ENCODE data around the gene CDK19. TPM values are rescaled to one million over a fixed set of nuclear protein-coding genes. Genes with fewer than 3 reads are reported as not detected.

CDK19 gene
- total RNA-seq, 2 experiments from 2014 or later: 25.3 to 30.0 TPM

DNA sequence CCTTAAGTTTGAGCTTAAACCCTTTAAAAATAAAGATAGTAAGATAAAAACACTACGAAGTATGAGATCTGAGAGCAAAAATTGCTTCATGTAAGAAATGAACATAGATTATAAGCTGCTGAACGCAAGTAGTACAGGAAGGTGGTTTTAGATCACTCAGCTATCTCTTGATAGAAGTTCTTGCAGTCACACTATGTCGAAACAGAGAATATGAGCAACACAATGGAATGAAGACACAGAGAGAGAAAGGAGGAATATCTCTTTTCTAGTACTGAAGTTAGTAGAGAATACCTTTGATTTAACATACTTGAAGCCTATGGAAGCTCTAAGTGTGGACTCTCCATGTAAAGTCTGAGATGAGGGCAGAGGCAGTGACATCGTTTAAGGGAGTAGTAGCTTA lies 162.7 kb downstream of the CDK19 start:
- H3K27ac Mint-ChIP-seq: no peak overlapping the region
- no peak overlapping the region for H3K4me3 Mint-ChIP-seq
- POLR2A ChIA-PET: no interaction called here
- DNase-seq: no peak
- no peak for ATAC-seq (ENCODE audit: low read depth)
- H3K36me3 Mint-ChIP-seq: peaks cover 12% of the 10 kb centered on the region
- no peaks in the 10 kb centered on the region for H3K4me1 Mint-ChIP-seq
- H3K9me3 Mint-ChIP-seq: no peaks in the 10 kb centered on the region
- H3K27me3 Mint-ChIP-seq: no peaks in the 10 kb centered on the region

DNA sequence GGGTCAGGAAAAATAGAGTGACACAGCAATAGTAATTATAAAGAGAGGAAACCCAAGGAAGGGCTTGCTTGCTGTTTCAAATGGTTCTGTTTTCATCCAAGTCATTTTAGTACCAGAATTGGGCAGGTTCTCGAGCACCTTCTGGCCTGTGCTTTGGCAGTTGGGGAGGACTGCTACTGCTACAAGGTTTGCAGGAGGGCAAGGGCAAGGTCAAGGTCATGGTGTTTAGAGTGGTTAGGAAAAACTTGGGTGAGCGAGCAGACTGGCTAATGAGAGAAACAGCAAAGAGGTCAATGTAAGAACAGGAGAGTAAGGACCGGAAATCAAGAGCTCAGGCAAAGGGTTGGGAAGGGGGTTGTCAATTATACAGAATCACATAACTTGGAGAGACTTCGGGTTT lies 164.5 kb downstream of the CDK19 start:
- DNase-seq: no peak
- H3K27me3 Mint-ChIP-seq: no peaks in the 10 kb centered on the region
- no peak overlapping the region for H3K4me3 Mint-ChIP-seq
- POLR2A ChIA-PET: no interaction called here
- no peak for ATAC-seq (ENCODE audit: low read depth)
- H3K9me3 Mint-ChIP-seq: no peaks in the 10 kb centered on the region
- H3K4me1 Mint-ChIP-seq: no peaks in the 10 kb centered on the region
- peaks cover 16% of the 10 kb centered on the region for H3K36me3 Mint-ChIP-seq
- H3K27ac Mint-ChIP-seq: no peak overlapping the region

DNA sequence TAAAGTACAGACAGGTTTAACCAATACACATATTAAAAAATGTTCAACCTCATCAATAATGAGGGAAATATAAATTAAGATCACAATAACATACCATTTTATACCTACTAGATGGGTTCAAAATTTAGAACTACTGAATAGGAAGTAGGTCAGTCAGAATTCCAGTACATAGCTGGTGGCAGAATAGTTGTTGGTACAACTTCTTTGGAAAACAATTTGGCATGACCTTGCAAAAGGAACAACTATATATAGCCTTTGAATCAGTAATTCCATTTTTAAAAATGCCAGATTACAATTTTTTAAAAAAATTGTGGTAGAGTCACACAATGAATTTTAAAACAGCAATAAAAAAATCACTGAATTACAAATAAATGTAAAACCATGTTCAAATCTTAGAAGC lies 165.6 kb downstream of the CDK19 start:
- ATAC-seq (ENCODE audit: low read depth) (no peak), DNase-seq (no peak)
- no peaks in the 10 kb centered on the region for H3K9me3 Mint-ChIP-seq
- H3K4me3 Mint-ChIP-seq: no peak overlapping the region
- H3K27ac Mint-ChIP-seq: no peak overlapping the region
- POLR2A ChIA-PET: no interaction called here
- H3K36me3 Mint-ChIP-seq: peaks cover 15% of the 10 kb centered on the region
- H3K4me1 Mint-ChIP-seq: no peaks in the 10 kb centered on the region
- H3K27me3 Mint-ChIP-seq: no peaks in the 10 kb centered on the region

DNA sequence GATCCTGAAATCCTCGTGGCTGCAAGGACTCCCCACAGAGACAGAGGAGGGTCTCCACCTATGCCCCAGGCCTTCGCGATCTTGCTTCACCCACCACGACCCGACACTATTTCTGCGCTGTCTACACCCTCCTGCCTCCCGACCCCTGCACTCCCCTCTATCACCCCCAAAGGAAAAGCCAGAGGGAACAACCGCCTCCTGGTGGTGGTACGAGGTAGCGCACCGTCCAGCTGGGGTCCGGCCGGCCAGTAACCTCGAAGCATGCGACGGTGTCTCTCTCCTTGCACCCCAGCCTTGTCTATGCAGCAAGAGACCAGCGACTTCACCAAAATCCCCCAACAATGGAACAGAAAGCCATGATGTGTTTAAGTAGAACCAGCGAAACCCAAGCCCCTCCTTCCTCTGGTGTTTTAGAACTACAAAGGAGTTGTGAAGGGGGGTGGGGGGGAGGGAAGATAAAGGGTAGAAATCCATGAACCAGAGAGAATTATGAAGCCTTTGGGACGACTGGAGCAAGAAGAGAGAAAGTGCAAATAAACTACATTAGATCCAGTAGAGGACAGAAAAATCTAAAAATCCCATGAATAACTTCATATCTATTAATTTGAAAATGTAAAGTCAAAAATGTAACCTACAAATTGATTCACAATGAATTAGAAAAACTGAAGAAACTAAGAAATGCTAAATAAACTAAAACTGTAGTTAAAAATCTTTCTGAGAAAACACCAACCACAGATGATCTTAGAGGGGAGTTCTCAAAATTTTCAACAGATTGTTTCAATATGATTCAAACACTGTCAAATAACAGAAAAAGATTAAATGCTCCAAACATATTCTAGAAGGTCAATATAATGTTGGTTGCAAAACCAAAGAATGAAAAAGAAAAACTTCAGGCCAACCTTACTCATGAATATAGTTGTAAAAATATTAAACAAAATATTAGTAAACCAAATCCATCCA lies 168.0 kb downstream of the CDK19 start:
- POLR2A ChIA-PET: no interaction called here
- Mint-ChIP-seq H3K4me3 (no peak overlapping the region), H3K27me3 (no peaks in the 10 kb centered on the region), H3K27ac (no peak overlapping the region), H3K9me3 (no peaks in the 10 kb centered on the region), H3K36me3 (peaks cover 15% of the 10 kb centered on the region), H3K4me1 (no peaks in the 10 kb centered on the region)
- no peak for DNase-seq
- ATAC-seq (ENCODE audit: low read depth): no peak

DNA sequence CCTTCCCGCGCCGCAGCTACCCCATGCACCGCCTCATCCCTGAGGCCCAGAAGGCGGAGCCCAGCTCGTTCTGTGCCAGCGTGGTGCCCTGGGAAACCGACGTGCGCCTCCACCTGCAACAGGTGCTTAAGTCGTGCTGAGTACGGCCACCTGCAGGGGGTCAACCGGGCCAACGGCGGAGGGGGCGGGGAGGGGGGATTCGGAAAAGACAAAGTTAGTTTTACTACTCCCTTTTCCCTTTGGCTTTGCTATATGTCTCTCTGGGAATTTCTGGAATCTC lies 168.9 kb downstream of the CDK19 start:
- Mint-ChIP-seq H3K9me3 (no peaks in the 10 kb centered on the region), H3K36me3 (peaks cover 18% of the 10 kb centered on the region), H3K27ac (no peak overlapping the region), H3K27me3 (no peaks in the 10 kb centered on the region), H3K4me1 (no peaks in the 10 kb centered on the region), H3K4me3 (no peak overlapping the region)
- POLR2A ChIA-PET: no interaction called here
- DNase-seq (no peak), ATAC-seq (ENCODE audit: low read depth) (no peak)

DNA sequence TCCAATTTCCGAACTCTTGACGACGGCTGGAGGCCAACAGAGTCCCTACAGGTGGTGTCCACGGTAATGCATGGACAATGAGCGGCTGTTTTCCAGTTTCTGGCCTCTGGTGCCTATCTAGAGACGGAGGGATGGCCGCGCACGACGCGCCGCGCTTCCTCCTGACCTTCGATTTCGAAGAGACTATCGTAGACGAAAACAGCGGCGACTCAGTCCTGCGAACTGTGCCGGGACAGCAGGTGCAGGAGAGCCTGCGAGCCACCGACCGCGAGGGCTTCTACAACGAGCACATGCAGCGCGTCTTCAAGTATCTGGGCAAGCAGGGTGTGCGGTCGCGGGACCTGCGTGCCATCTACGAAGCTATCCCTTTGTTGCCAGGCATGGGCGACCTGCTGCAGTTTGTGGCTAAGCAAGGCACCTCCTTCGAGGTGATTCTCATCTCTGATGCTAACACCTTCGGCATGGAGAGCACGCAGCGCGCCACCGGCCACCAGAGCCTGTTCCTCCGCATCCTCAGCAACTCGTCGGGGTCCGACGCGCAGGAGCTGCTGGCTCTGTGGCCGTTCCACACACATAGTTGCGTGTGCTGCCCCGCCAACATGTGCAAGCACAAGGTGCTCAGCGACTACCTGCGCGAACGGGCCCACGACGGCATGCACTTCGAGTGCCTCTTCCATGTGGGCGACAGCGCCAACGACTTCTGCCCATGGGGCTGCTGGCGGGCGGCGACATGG lies 169.4 kb downstream of the CDK19 start:
- no peak for DNase-seq

DNA sequence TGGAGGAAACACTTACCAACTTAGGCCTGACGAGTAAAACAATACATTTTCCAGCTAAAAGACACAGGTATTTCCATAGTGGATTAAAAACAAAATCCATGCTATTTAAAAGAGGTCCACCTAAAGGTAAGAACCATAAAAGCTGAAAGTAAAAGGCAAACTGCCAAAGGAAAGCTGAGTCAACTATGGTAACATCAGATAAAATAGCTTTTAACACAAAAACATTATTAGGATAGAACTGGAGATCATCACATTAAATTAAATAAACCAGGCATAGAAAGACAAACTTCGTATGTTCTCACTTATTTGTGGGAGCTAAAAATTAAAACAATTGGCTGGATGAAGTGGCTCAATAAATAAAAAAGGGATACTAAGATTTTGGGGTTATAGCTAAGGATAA lies 172.1 kb downstream of the CDK19 start:
- POLR2A ChIA-PET: no interaction called here

More for the DNA sequence above, 169.4 kb downstream of the CDK19 start:
- H3K36me3 Mint-ChIP-seq: peaks cover 17% of the 10 kb centered on the region
- no peak overlapping the region for H3K4me3 Mint-ChIP-seq
- H3K9me3 Mint-ChIP-seq: no peaks in the 10 kb centered on the region
- no peak for ATAC-seq (ENCODE audit: low read depth)
- H3K27me3 Mint-ChIP-seq: no peaks in the 10 kb centered on the region
- H3K27ac Mint-ChIP-seq: no peak overlapping the region
- H3K4me1 Mint-ChIP-seq: no peaks in the 10 kb centered on the region
- POLR2A ChIA-PET: no interaction called here

DNA sequence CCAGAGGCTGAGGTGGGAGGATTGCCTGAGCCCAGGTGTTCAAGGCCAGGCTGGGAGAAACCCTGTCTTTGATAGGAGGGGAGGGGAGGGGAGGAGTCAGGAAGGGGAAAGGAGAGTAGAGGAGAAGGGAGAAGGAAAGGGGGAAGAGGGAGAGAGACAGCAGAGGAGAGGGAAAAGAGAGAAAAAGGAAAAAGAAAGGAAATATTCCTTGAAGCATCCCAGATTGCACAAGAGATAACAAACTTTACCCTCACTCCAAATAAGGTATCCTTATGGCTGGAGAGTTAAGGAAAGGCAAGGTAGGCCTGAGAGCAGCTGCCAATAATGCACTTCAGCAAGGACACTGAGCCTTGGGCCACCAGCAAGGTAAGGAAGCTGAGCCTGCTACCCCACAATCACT lies 172.6 kb downstream of the CDK19 start:
- H3K27me3 Mint-ChIP-seq: no peaks in the 10 kb centered on the region
- H3K27ac Mint-ChIP-seq: peak overlapping the region; percentile 4

More for the DNA sequence above, 172.1 kb downstream of the CDK19 start:
- H3K36me3 Mint-ChIP-seq: peaks cover 19% of the 10 kb centered on the region
- no peaks in the 10 kb centered on the region for H3K27me3 Mint-ChIP-seq
- no peak overlapping the region for H3K27ac Mint-ChIP-seq
- ATAC-seq (ENCODE audit: low read depth) (no peak), DNase-seq (no peak)
- no peak overlapping the region for H3K4me3 Mint-ChIP-seq
- no peaks in the 10 kb centered on the region for H3K4me1 Mint-ChIP-seq
- H3K9me3 Mint-ChIP-seq: no peaks in the 10 kb centered on the region

DNA sequence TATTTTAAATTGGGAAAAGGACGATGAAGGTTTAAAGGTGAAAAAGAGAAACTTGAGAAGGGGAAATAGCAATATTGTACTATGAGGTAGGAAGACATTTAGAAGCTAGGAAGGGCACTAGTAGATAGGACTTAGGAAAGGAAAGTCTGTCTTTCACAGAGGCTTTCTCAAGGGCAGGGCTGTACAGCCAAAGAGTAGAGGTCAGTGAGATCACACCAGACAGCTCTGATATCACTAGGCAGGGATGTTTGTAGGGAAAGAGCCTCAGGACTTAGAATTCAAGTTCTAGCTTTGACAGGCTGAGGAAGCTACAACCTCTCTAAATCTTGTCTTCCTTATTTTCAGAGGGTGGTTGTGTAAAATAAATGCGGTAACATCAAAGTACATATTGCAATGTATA lies 178.5 kb downstream of the CDK19 start:
- ATAC-seq (ENCODE audit: low read depth) (no peak), DNase-seq (no peak)
- Mint-ChIP-seq H3K9me3 (no peaks in the 10 kb centered on the region), H3K36me3 (peaks cover 14% of the 10 kb centered on the region), H3K27ac (no peak overlapping the region), H3K4me1 (no peaks in the 10 kb centered on the region), H3K27me3 (no peaks in the 10 kb centered on the region), H3K4me3 (no peak overlapping the region)
- POLR2A ChIA-PET: no interaction called here

More for the DNA sequence above, 172.6 kb downstream of the CDK19 start:
- POLR2A ChIA-PET: interaction anchor here (0.7 kb wide), 1 partner anchor 1261 kb away, joined by 3 read pairs; no protein-coding TSS in a partner anchor
- ATAC-seq (ENCODE audit: low read depth): no peak
- Mint-ChIP-seq H3K9me3 (no peaks in the 10 kb centered on the region), H3K4me3 (no peak overlapping the region), H3K4me1 (no peaks in the 10 kb centered on the region), H3K36me3 (peaks cover 19% of the 10 kb centered on the region)
- DNase-seq: no peak

DNA sequence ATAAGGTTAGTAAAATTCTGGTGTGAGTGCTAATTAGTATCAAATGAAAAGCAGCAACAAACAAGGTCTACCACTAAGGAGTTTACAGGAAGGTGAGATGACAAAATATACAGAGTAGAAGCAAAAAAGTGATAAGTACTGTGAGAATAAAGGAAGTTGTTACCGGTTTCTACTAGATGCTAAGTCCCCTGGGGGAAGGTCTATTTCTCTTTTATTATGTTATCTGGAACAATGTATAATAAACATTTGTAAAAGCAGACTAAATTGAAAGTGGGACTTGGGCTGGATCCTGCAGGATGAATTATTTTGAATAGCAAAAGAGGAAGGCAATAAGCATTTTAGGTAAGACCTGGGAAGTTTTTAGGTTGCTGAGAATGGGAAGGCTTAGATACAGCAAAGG lies 180.2 kb downstream of the CDK19 start:
- ATAC-seq (ENCODE audit: low read depth): no peak
- Mint-ChIP-seq H3K9me3 (no peaks in the 10 kb centered on the region), H3K36me3 (peaks cover 10% of the 10 kb centered on the region), H3K27me3 (no peaks in the 10 kb centered on the region), H3K27ac (no peak overlapping the region), H3K4me3 (no peak overlapping the region), H3K4me1 (peaks cover 2% of the 10 kb centered on the region)
- POLR2A ChIA-PET: no interaction called here
- no peak for DNase-seq

DNA sequence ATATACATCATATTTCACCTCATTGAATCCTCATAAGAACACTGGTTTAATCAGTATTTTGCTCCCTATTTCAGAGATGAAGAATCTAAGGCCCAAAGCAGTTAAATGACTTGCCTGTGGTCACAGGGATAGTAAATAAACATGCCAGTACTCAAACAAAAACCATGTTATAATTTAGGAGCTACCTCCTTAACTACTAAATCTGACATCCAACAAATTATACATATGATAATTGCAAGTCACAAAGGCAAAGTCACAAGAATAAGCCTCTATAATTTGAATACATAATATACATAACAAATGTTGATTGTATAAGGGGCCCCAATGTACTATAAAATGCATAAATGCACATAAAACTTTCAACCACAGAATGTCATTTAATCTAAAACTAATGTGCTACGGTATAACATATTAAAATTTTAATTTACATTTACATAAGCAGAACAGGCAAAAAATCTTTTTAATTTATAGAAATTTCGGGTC lies 181.5 kb downstream of the CDK19 start:
- no peak for ATAC-seq (ENCODE audit: low read depth)
- Mint-ChIP-seq H3K27me3 (no peaks in the 10 kb centered on the region), H3K4me1 (peaks cover 2% of the 10 kb centered on the region), H3K36me3 (peaks cover 8% of the 10 kb centered on the region), H3K4me3 (no peak overlapping the region), H3K9me3 (no peaks in the 10 kb centered on the region), H3K27ac (no peak overlapping the region)
- no peak for DNase-seq
- POLR2A ChIA-PET: no interaction called here

DNA sequence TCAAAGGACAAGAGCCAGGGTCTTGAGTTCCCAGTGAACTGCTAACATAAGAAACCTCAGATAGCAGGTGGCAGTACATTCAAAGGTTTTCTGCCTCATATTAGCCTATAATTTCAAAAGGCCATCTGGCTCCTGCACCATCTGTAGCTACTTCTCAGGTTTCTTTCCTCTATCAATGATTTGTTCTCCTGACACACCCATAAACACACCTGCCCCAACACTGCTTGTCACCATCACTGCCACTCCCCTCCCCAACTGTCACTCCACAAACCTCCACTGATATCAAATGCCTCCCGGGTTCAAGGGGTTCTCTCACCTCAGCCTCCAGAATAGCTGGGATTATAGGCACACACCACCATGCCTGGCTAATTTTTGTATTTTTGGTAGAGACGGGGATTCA lies 186.1 kb downstream of the CDK19 start:
- no peak overlapping the region for H3K4me3 Mint-ChIP-seq
- H3K27me3 Mint-ChIP-seq: no peaks in the 10 kb centered on the region
- no peak overlapping the region for H3K27ac Mint-ChIP-seq
- H3K36me3 Mint-ChIP-seq: peaks cover 8% of the 10 kb centered on the region
- no peaks in the 10 kb centered on the region for H3K9me3 Mint-ChIP-seq
- DNase-seq (no peak), ATAC-seq (ENCODE audit: low read depth) (no peak)
- peaks cover 2% of the 10 kb centered on the region for H3K4me1 Mint-ChIP-seq
- POLR2A ChIA-PET: no interaction called here

DNA sequence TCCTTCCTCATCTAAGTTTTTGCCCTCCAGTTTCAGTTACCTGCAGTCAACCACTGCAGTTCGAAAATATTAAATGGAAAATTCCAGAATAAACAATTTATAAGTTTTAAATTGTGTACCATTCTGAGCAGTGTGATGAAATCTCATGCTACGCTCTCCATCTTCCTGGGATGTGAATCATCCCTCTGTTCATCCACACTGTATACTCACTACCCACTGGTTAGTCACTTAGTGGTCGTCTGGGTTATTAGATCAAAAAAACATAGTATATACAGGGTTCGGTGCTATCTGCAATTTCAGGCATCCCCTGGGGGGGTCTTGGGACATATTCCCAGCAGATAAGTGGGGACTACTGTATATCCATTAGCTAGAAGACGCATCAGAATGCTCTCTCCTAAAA lies 186.9 kb downstream of the CDK19 start:
- no peak for ATAC-seq (ENCODE audit: low read depth)
- Mint-ChIP-seq H3K27me3 (no peaks in the 10 kb centered on the region), H3K4me3 (no peak overlapping the region), H3K9me3 (no peaks in the 10 kb centered on the region), H3K27ac (no peak overlapping the region), H3K4me1 (peaks cover 2% of the 10 kb centered on the region), H3K36me3 (peaks cover 8% of the 10 kb centered on the region)
- POLR2A ChIA-PET: no interaction called here
- no peak for DNase-seq

DNA sequence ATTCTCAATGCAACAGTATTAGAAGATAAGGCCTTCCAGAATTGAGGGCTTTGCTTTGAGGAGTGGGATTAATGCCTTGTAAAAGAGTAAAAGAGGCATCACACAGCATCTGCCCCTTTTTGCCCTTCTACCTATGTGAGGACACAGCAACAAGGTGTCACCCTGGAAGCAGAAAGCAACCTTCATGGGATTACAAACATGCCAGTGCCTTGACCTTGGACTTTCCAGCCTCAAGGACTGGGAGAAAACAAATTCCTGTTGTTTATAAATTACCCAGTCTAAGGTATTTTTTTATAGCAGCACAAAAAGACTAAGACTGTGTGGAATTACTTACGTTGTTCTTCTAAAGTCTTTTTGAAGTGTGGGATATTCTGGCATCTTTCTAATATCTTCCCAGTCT lies 188.8 kb downstream of the CDK19 start:
- no peak overlapping the region for H3K4me3 Mint-ChIP-seq
- no peak overlapping the region for H3K27ac Mint-ChIP-seq
- ATAC-seq (ENCODE audit: low read depth): no peak
- peaks cover 12% of the 10 kb centered on the region for H3K36me3 Mint-ChIP-seq
- H3K27me3 Mint-ChIP-seq: no peaks in the 10 kb centered on the region
- H3K9me3 Mint-ChIP-seq: no peaks in the 10 kb centered on the region
- no peak for DNase-seq
- POLR2A ChIA-PET: no interaction called here
- H3K4me1 Mint-ChIP-seq: peaks cover 2% of the 10 kb centered on the region

All from activated naive CD8-positive, alpha-beta T cell treated with anti-CD3 and anti-CD28 coated beads, Interleukin-2, amount 10 ng/mL, durations not matched to agents 7 days and 5 days (primary cell).